HG03460 (cell line): ENCODE measurements around the gene ITGAD.

Experiments
- ATAC-seq: cut with Tn5 transposase; IDR thresholded peaks from one replicate; pipeline ENCODE4 v1.9.1; 2021; ENCODE audit not compliant: unreplicated experiment

ITGAD gene

GRCh38 chr16:31474173-31474714 is 81.1 kb downstream of the ITGAD start:
- no peak for ATAC-seq

GRCh38 chr16:31474773-31475738 is 81.9 kb downstream of the ITGAD start:
- ATAC-seq = no peak

GRCh38 chr16:31475946-31476302 is 82.8 kb downstream of the ITGAD start:
- no peak for ATAC-seq
